HG02981 (cell line): ENCODE data around the gene CHRM4.

Experiments used
- ATAC-seq: cut with Tn5 transposase; IDR thresholded peaks from one replicate; pipeline ENCODE4 v1.9.1; 2021; ENCODE audit warnings: mild to moderate bottlenecking, moderate library complexity; ENCODE audit not compliant: unreplicated experiment

CHRM4 gene

GRCh38 chr11:46370253-46370652, 21.3 kb downstream of the CHRM4 start:
- ATAC-seq, result no peak

- no peak for ATAC-seq
Observed at GRCh38 chr11:46369458-46370152, 22.0 kb downstream of the CHRM4 start.

- ATAC-seq, result no peak
Observed at GRCh38 chr11:46367916-46368267, 23.7 kb downstream of the CHRM4 start.

GRCh38 chr11:46367244-46367915, 24.2 kb downstream of the CHRM4 start:
- peak; percentile 58 for ATAC-seq

- ATAC-seq, result no peak
Observed at GRCh38 chr11:46366661-46367161, 24.9 kb downstream of the CHRM4 start.

GRCh38 chr11:46366260-46366659, 25.3 kb downstream of the CHRM4 start:
- no peak for ATAC-seq

GRCh38 chr11:46364791-46365190, 26.8 kb downstream of the CHRM4 start:
- no peak for ATAC-seq

DNA sequence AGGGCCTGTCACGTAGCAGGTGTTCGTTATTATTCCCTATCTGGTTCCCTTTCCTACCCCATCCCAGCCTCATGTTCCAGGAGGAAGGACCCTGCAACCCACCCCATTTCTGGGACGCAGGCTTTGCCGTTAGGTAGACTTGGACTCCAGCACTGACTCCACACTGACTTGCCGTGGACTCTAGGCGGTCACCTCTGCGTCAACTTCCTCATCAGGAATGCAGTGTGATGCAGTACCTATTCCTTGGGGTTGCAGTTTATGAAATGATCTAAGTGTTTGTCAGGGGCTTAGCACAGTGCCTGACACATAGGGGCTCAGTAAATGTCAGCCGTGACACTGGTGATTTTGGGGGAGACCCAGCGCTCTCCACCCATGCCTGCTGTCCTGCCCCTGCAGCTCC, 27.5 kb downstream of the CHRM4 start:
- no peak for ATAC-seq

- no peak for ATAC-seq
Observed at GRCh38 chr11:46363455-46364005, 28.0 kb downstream of the CHRM4 start.

GRCh38 chr11:46363031-46363407, 28.6 kb downstream of the CHRM4 start:
- no peak for ATAC-seq

GRCh38 chr11:46362156-46363030, 29.2 kb downstream of the CHRM4 start:
- no peak for ATAC-seq

DNA sequence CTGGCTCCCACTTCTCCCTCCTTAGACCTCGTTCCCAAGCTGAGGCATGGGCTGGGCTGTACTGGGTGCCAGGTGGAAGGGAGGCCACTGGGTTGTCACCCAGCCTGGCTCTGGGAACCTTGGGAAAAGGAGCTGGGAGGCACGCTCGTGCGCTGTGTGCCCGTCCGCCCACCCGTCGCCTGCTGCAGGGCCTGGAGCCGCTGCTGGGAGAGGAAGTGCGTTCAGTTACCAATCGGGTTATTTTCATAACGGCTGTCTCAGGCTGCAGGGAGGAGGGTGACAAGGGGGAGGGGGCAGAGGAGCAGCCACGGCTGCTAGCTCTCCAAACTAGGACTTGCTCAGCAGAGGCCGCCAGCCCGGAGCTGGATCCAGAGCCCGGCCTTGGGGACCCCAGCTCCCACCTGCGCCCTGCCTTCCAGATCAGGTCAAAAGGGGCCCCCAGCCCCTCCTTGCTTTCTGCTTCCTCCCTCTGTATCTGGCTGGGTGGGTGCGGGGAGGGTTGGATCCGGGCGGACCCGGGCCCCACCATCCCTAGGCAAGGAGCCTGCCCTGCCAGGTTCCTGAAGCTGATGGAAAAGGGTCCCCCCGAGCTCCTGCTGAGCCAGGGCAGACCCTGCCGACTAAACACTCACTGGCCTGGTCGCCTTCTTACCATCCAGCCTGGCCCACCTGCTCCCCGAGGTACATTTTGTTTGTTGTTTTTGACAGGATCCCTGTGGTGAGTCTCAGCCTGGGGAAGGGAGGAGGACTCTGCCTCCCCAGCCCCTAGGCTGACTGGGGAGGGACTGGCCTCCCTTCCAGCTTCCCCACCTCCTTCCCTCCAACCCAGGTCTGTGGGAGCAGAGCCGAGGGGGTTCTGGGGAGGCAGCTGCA, 30.1 kb downstream of the CHRM4 start:
- peak; percentile 80 for ATAC-seq

- ATAC-seq, result no peak
Observed at GRCh38 chr11:46360878-46361277, 30.7 kb downstream of the CHRM4 start.

DNA sequence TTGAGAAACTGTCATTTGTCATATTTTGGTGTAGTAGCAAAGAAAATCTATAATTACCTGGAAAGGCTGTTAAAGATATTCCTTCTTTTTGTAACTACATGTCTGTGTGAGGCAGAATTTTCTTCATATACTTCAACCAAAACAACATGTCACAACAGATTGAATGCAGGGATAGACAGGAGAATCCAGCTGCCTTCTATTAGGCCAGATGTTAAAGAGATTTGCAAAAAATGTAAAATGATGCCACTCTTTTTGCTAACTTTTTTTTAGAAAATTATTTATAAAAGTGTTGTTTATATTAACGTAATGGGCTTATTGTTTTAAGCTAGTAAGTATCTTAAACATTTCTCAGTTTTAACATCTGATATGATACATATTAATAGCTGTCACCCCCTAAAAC, 31.6 kb downstream of the CHRM4 start:
- ATAC-seq, result no peak

DNA sequence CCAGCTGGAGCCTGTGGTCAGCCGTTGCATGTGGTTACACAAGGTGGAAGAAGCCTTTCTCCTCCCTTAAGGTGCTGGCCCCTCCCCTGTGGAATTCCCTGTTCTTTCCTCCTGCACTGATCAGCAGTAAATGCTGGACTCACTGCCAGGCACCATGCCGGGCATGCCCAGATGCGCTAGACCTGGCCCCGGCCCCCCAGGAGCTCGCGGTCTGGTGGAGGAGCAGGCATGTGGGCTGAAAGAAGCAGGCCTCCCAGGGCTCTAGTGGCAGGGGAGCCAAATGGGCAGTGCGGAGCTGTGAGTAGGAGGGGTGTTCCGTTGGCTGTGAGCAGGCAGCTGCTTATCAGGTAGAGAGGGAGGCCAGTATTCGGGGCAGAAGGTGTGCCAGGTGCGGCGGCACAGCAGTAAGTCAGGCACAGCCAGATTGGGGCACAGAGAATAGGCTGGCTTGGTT, 34.1 kb downstream of the CHRM4 start:
- no peak for ATAC-seq

- no peak for ATAC-seq
Observed at GRCh38 chr11:46356924-46357482, 34.6 kb downstream of the CHRM4 start.

DNA sequence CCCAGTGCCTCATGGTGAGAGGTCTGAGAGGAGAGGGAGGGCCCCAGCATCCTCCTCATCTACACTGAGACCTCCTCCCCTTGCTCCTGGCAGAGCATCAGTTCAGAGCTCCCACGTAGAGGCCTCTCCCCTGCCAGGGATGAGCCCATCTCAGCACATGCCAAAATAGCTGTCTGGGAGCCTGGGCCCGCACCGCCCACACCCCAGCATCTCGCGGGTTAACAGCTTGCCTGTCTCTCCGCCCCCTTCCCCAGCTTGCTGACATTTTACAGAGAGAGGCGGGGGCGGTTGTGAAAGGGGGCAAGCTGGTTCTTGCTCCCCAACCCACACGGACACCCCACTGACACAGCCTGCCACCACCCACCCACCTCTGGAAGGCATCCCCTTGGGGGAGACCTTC, 37.9 kb downstream of the CHRM4 start:
- ATAC-seq, result no peak

DNA sequence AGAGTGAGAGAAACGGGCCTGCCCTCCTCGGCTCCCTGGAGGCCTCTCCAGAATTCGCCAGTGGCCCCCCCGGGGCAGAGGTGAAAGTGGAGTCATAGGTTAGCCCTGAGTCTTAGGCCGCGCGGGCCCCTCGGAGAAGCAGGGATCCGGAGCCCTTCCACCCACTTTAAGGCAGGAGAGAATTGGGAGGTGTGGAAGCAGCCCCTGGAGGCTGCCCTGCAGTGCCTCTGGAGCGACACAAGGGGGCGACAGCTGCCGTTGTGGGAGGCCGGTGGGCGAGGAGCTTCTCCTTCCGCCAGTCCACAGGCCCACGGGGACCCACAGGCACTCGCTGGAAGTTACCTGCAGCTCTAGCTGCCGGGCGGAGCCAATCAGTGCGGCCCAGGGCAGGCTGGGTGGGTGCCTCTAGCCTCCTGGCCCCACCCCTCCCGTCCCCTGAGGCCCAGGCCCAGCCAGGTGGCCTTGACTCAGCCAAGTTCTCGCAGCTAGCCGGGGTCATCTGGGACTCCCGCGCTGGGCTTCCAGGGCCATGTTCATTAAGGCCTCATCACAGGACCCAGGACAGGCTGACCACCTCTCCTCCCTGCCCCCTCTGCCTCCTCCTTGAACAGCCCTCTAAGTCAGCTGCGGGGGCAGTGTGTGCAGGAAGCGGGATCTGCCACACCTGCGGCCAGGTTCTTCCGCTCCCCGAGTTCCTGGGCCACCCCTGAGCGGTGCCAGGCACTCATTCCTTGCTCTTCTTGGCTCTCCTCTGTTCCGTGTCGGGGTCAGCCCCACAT, 39.3 kb downstream of the CHRM4 start:
- ATAC-seq, result no peak

GRCh38 chr11:46351606-46352005, 40.0 kb downstream of the CHRM4 start:
- ATAC-seq, result no peak
